IMR-90 (cell line): Measurements from ENCODE around the gene CFAP298. TPM values are rescaled to one million over a fixed set of nuclear protein-coding genes. Genes with fewer than 3 reads are reported as not detected.

Source experiments
- ATAC-seq: fragments of 200-7000 bp; cut with Tn5 transposase; 2 replicates; pipeline ENCODE4 v1.9.1; 2020; ENCODE audit warnings: low read depth, mild to moderate bottlenecking, moderate library complexity
- BruUV-seq: library from RNA; stranded (reverse); fragments of 400-500 nt; replicated peaks from 2 replicates; lab custom pipeline; 2021; lab: Mats Ljungman, UMichigan
- CTCF ChIA-PET: fragments of 300-600 bp; formaldehyde crosslinking; extraction: SDS; loops from one replicate; lab custom pipeline; 2021; ENCODE audit warnings: antibody characterized with exemption; lab: Yijun Ruan, JAX
- POLR2A ChIA-PET: fragments of 300-600 bp; sonication (Branson Sonifier 250); formaldehyde crosslinking; loops from one replicate; lab custom pipeline; 2022; ENCODE audit warnings: antibody characterized with exemption; ENCODE audit not compliant: unreplicated experiment; lab: Charles Lee
- DNase-seq: peaks from one replicate; pipeline ENCODE4 v3.0.0; 2013
- H2AFZ ChIP-seq: replicated peaks from 2 replicates; pipeline ENCODE3; 2013; ENCODE audit warnings: low read length, mild to moderate bottlenecking; ENCODE audit not compliant: poor library complexity
- H2AK5ac ChIP-seq: 2 replicates; pipeline ENCODE4 v1.6.1; 2013; ENCODE audit warnings: low read depth, low read length, inconsistent platforms
- H2AK9ac ChIP-seq: replicated peaks from 2 replicates; pipeline ENCODE3; 2013; ENCODE audit warnings: mild to moderate bottlenecking, low read depth, low read length, moderate library complexity; ENCODE audit not compliant: poor library complexity
- H2BK120ac ChIP-seq: 2 replicates; pipeline ENCODE4 v1.6.1; 2013; ENCODE audit warnings: low read depth, low read length, inconsistent platforms
- H2BK15ac ChIP-seq: 3 replicates; pipeline ENCODE4 v1.6.1; 2013; ENCODE audit warnings: low read depth, low read length, inconsistent platforms
- H2BK20ac ChIP-seq: 2 replicates; pipeline ENCODE4 v1.6.1; 2013; ENCODE audit warnings: low read depth, mild to moderate bottlenecking, inconsistent platforms, low read length, moderate library complexity
- H2BK5ac ChIP-seq: 2 replicates; pipeline ENCODE4 v1.6.1; 2013; ENCODE audit warnings: mild to moderate bottlenecking, low read depth, low read length, inconsistent platforms; ENCODE audit not compliant: poor library complexity, severe bottlenecking
- H3K14ac ChIP-seq: replicated peaks from 2 replicates; pipeline ENCODE4 v1.6.1; 2013; ENCODE audit warnings: low read depth, low read length, inconsistent platforms
- H3K18ac ChIP-seq: 2 replicates; pipeline ENCODE4 v1.6.1; 2013; ENCODE audit warnings: low read depth, low read length, control low read depth
- H3K23ac ChIP-seq: 2 replicates; pipeline ENCODE4 v1.6.1; 2013; ENCODE audit warnings: low read depth, low read length, inconsistent platforms
- H3K27ac ChIP-seq: 2 replicates; pipeline ENCODE4 v1.5.1; 2013; ENCODE audit warnings: mild to moderate bottlenecking, control low read depth, low read length; ENCODE audit not compliant: insufficient read depth
- H3K27me3 ChIP-seq: 2 replicates; pipeline ENCODE4 v1.6.1; 2013; ENCODE audit warnings: low read length; ENCODE audit not compliant: control insufficient read depth, insufficient read depth
- H3K36me3 ChIP-seq: 2 replicates; pipeline ENCODE4 v1.6.1; 2013; ENCODE audit warnings: low read length, mixed read lengths; ENCODE audit not compliant: control insufficient read depth, insufficient read depth
- H3K4ac ChIP-seq: 2 replicates; pipeline ENCODE4 v1.6.1; 2013; ENCODE audit warnings: low read depth, low read length, inconsistent platforms
- H3K4me1 ChIP-seq: 2 replicates; pipeline ENCODE4 v1.6.1; 2013; ENCODE audit warnings: low read length, mixed read lengths; ENCODE audit not compliant: control insufficient read depth, insufficient read depth
- H3K4me2 ChIP-seq: 2 replicates; pipeline ENCODE4 v1.6.1; 2013; ENCODE audit warnings: low read depth, mild to moderate bottlenecking, control low read depth, low read length, moderate library complexity
- H3K4me3 ChIP-seq: 2 replicates; pipeline ENCODE4 v1.5.1; 2013; ENCODE audit warnings: low read depth, mild to moderate bottlenecking, control low read depth, low read length, moderate library complexity; ENCODE audit not compliant: insufficient read depth
- H3K56ac ChIP-seq: 2 replicates; pipeline ENCODE4 v1.6.1; 2013; ENCODE audit warnings: low read length, inconsistent platforms; ENCODE audit not compliant: insufficient read depth; ENCODE audit errors: extremely low read depth
- H3K79me1 ChIP-seq, 2 experiments: 2 replicates each; pipeline ENCODE4 v1.6.1; 2013; ENCODE audit warnings: low read length in 2 of 2, inconsistent platforms in 1 of 2, low read depth in 1 of 2
- H3K9ac ChIP-seq: 2 replicates; pipeline ENCODE4 v1.6.1; 2013; ENCODE audit warnings: low read depth, low read length, control low read depth
- H3K9me1 ChIP-seq: 2 replicates; pipeline ENCODE4 v1.6.1; 2013; ENCODE audit warnings: low read length, inconsistent platforms; ENCODE audit not compliant: insufficient read depth
- H3K9me3 ChIP-seq: 2 replicates; pipeline ENCODE4 v1.6.1; 2013; ENCODE audit warnings: low read length; ENCODE audit not compliant: control insufficient read depth, insufficient read depth
- H4K20me1 ChIP-seq: 2 replicates; pipeline ENCODE4 v1.6.1; 2013; ENCODE audit warnings: low read length, inconsistent platforms; ENCODE audit not compliant: insufficient read depth
- H4K5ac ChIP-seq: 2 replicates; pipeline ENCODE4 v1.6.1; 2013; ENCODE audit warnings: mild to moderate bottlenecking, low read depth, low read length, control low read depth
- H4K8ac ChIP-seq, 2 experiments: 2 replicates each; pipeline ENCODE4 v1.6.1; 2013; ENCODE audit warnings: low read depth in 2 of 2, low read length in 2 of 2, control low read depth in 1 of 2, inconsistent platforms in 1 of 2
- H4K91ac ChIP-seq: 2 replicates; pipeline ENCODE4 v1.6.1; 2013; ENCODE audit warnings: low read depth, low read length, inconsistent platforms; ENCODE audit not compliant: insufficient read depth
- CEBPB ChIP-seq: IDR thresholded peaks from 2 replicates; pipeline ENCODE4 v1.6.1; 2012; ENCODE audit warnings: low read depth, low read length, improper control_type of control experiment
- MAZ ChIP-seq: IDR thresholded peaks from 2 replicates; pipeline ENCODE4 v1.6.1; 2012; ENCODE audit warnings: low read depth, mild to moderate bottlenecking, low read length, improper control_type of control experiment, moderate library complexity, borderline replicate concordance
- NFE2L2 ChIP-seq: fragments of 150-350 bp; IDR thresholded peaks from 2 replicates; pipeline ENCODE4 v1.6.1; 2016; ENCODE audit warnings: low read depth, mild to moderate bottlenecking, low read length
- dilution Hi-C: fragments of 300-500 bp; cut with HindIII; formaldehyde crosslinking; loops from one replicate; pipeline ENCODE4 v1.14.3; 2018; ENCODE audit warnings: low sequenced_read_pairs; ENCODE audit not compliant: unreplicated experiment
- in situ Hi-C: fragments of 300-500 bp; cut with MboI; formaldehyde crosslinking; loops from 3 replicates; pipeline ENCODE4 v1.14.3; 2019; ENCODE audit warnings: low sequenced_read_pairs, inconsistent platforms, mixed read lengths
- intact Hi-C: fragments of 100-400 bp; cut with micrococcal nuclease; formaldehyde crosslinking; loops from 2 replicates; pipeline ENCODE4 v1.10.0; 2022
- polyA plus RNA-seq, 3 experiments: library from polyadenylated mRNA; depleted of rRNA; stranded (reverse); fragments of >200 nt; gene quantifications; 2 replicates each; pipeline ENCODE4 v1.2.3, GENCODE V29; 2012; ENCODE audit warnings: low replicate concordance in 1 of 3
- total RNA-seq: library from RNA; depleted of rRNA; stranded (reverse); fragments of >200 nt; gene quantifications from 2 replicates; pipeline ENCODE4 v1.2.3, GENCODE V29; 2012

Gene CFAP298
- total and polyA plus RNA-seq, 2 of the 4 experiments (the other 2 are of a cell fraction), result 8.1 to 25.7 TPM

GRCh38 chr21:32648165-32648564 lies 36.0 kb upstream of the CFAP298 start:
- no peaks in the 10 kb centered on the region for H3K79me1 ChIP-seq
- no peak overlapping the region for H4K5ac ChIP-seq
- H2BK15ac ChIP-seq, result no peak overlapping the region
- no peak for ATAC-seq
- H2AK9ac ChIP-seq, result no peak overlapping the region
- no peaks in the 10 kb centered on the region for H3K9me3 ChIP-seq
- no peak overlapping the region for H2AK5ac ChIP-seq
- no peak overlapping the region for H3K14ac ChIP-seq
- H3K4me3 ChIP-seq, result no peak overlapping the region
- no peaks in the 10 kb centered on the region for H3K4me1 ChIP-seq
- no peak overlapping the region for H2BK20ac ChIP-seq
- no peak overlapping the region for H2BK120ac ChIP-seq
- no peak overlapping the region for H4K8ac ChIP-seq
- H3K27ac ChIP-seq, result no peak overlapping the region
- DNase-seq, result no peak
- H3K23ac ChIP-seq, result no peak overlapping the region
- 0 out of 2 replicates have a peak, but pooled peaks cover 4% of the 10 kb centered on the region for H3K9me1 ChIP-seq
- no peak overlapping the region for H3K9ac ChIP-seq
- H4K91ac ChIP-seq, result no peak overlapping the region
- TF ChIP-seq MAZ, result no peak
- no peak for TF ChIP-seq CEBPB
- no peak for TF ChIP-seq NFE2L2
- dilution Hi-C loops, result no loop called here
- no peak overlapping the region for H2BK5ac ChIP-seq
- CTCF ChIA-PET, result no interaction called here
- no peaks in the 10 kb centered on the region for H3K27me3 ChIP-seq
- no peak overlapping the region for H3K18ac ChIP-seq
- H3K4me2 ChIP-seq, result no peak overlapping the region
- in situ Hi-C loops, result no loop called here
- BruUV-seq, result no TSS peak
- H3K56ac ChIP-seq, result no peak overlapping the region
- peaks cover 7% of the 10 kb centered on the region for H3K36me3 ChIP-seq
- intact Hi-C loops, result no loop called here
- POLR2A ChIA-PET, result no interaction called here
- no peaks in the 10 kb centered on the region for H4K20me1 ChIP-seq
- no peak overlapping the region for H2AFZ ChIP-seq
- no peak overlapping the region for H3K4ac ChIP-seq
